ENCODE measurements around the gene ARHGAP45.

Gene ARHGAP45

DNA sequence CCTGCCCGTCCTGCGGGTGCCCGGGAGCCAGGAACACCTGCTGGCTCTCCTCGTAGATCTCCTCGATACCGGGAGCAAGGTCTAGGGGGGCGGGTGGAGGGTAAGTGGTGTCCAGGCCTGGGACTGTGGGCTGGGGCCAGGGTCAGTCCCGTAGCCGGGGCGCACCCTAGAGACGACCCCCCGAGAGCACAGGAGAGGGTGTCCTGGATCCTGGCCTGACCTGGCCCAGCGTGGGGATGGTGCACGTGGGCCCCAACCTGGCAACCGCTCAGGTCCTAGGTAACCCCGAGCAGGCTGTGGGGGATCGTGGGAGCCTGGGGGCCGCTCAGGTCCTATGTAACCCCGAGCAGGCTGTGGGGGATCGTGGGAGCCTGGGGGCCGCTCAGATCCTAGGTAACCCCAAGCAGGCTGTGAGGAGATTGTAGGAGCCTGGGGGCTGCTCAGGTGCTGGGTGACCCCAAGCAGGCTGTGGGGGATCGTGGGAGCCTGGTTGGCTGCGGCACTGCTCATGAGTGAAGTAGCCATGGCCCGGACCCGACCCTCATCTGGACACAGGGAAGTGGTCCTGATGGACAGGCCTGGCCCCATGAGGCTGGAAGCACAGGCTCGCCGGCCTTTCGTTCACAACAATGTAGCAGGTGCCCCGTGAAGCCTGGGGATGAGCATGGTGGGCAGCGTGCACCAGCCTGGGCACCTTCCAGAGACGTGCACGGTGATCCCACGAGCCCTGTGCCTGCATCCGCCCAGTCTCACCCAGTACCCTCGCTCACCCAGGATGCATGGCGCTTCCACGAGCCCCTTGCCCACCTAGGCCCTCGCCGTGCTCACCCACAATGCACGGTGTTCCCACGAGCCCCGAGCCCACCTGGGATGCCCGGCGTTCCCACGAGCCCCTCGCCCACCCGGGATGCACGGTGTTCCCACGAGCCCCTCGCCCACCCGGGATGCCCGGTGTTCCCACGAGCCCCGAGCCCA lies 43.0 kb downstream of the ARHGAP45 start:
- DNase-seq (ENCODE audit: low read depth): no peak
- no peak for TF ChIP-seq CTCF (IDR thresholded peaks at IDR 0.05; ENCODE audit: insufficient read depth, low read depth, low read length, missing control alignments)
- no peak overlapping the region for H3K4me3 ChIP-seq (ENCODE audit: low read depth, low read length)

GRCh38 chr19:1110809-1111640 lies 44.1 kb downstream of the ARHGAP45 start:
- DNase-seq (ENCODE audit: low read depth): no peak
- H3K4me3 ChIP-seq (ENCODE audit: low read depth, low read length): no peak overlapping the region
- no peak for TF ChIP-seq CTCF (IDR thresholded peaks at IDR 0.05; ENCODE audit: insufficient read depth, low read depth, low read length, missing control alignments)

- DNase-seq (ENCODE audit: low read depth): no peak
- no peak overlapping the region for H3K4me3 ChIP-seq (ENCODE audit: low read depth, low read length)
- TF ChIP-seq CTCF (IDR thresholded peaks at IDR 0.05; ENCODE audit: insufficient read depth, low read depth, low read length, missing control alignments): no peak
These were observed 44.8 kb downstream of the ARHGAP45 start for GRCh38 chr19:1111641-1112267.

DNA sequence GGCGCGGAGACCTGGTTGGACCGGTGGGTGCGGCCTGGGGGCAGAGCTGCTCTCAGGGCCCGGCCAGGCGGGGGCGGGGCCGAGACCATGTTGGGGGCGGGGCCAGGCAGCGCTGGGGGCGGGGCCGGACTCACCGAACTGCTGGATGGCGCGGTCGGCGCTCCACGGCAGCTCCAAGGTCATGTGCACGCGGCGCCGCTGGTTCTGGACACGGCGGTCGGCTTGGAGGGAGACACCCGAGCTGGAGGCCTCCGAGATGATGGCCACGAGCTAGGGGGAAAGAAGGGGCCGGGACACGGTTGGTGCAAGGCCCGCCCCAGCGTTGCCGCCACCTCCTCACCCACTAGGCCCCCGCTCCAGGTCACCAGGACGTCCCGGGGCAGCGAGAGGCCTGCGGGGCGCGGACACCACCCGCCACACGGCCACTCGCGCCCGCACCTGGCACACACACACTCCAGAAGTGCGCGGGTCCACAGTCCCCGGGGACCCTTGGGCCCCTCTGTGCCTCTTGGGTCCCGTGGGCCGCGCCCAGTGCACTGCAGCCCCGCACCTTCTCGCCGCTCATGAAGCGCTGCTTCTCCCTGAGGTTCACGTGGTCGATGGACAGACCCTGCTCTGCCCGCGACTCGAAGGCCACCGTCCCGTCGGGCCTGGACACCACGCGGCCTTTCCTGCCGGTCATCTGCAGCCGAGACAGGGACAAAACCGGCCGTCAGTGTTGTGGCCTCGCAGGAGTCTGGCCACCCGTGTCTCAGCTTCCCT lies 45.5 kb downstream of the ARHGAP45 start:
- no peak for TF ChIP-seq CTCF (IDR thresholded peaks at IDR 0.05; ENCODE audit: insufficient read depth, low read depth, low read length, missing control alignments)
- no peak for DNase-seq (ENCODE audit: low read depth)

GRCh38 chr19:1113030-1113985 lies 46.3 kb downstream of the ARHGAP45 start:
- DNase-seq (ENCODE audit: low read depth): peak; percentile 91
- H3K4me3 ChIP-seq (ENCODE audit: low read depth, low read length): no peak overlapping the region
- peak; percentile 83 for TF ChIP-seq CTCF (IDR thresholded peaks at IDR 0.05; ENCODE audit: insufficient read depth, low read depth, low read length, missing control alignments)

More for the DNA sequence above, 45.5 kb downstream of the ARHGAP45 start:
- no peak overlapping the region for H3K4me3 ChIP-seq (ENCODE audit: low read depth, low read length)
